B cell (primary cell): ENCODE results near the gene FAR2. TPM values are rescaled to one million over a fixed set of nuclear protein-coding genes. Genes with fewer than 3 reads are reported as not detected.

Experiments used
- ATAC-seq: fragments of 200-7000 bp; cut with Tn5 transposase; one replicate; pipeline ENCODE4 v1.10.0; 2021; ENCODE audit warnings: low read depth, mild to moderate bottlenecking, moderate number of reproducible peaks, moderate library complexity
- CTCF ChIA-PET: fragments of 350-600 bp; sonication (Branson Sonifier 250); formaldehyde crosslinking; loops from one replicate; lab custom pipeline; 2021; ENCODE audit warnings: antibody characterized with exemption, inconsistent platforms; lab: Charles Lee
- POLR2A ChIA-PET: fragments of 350-600 bp; sonication (Branson Sonifier 250); formaldehyde crosslinking; loops from one replicate; lab custom pipeline; 2021; ENCODE audit warnings: antibody characterized with exemption; lab: Charles Lee
- DNase-seq: peaks from one replicate; pipeline ENCODE4 v3.0.0; 2013
- H2AFZ ChIP-seq: 2 replicates; pipeline ENCODE4 v1.6.1; 2012; ENCODE audit warnings: mild to moderate bottlenecking, low read depth, low read length; ENCODE audit not compliant: insufficient read depth, poor library complexity, severe bottlenecking
- H3K27ac ChIP-seq, 2 donors: 1 replicate in 1 of 2; 2 replicates in 1 of 2; pipeline ENCODE4 v1.5.1; 2012 to 2013; ENCODE audit warnings: low read length in 2 of 2, mild to moderate bottlenecking in 2 of 2, moderate library complexity in 1 of 2
- H3K27me3 ChIP-seq, 4 experiments: fragments of 200-600 bp in 1 of 4; sonication (generic) in 1 of 4; replicated peaks in 1 of 4; 1 replicate in 2 of 4; 2 replicates in 2 of 4; pipeline versions ENCODE4 v1.6.1 to v1.7.0; 2013 to 2016; ENCODE audit warnings: low read length in 3 of 4, mild to moderate bottlenecking in 2 of 4, mixed read lengths in 1 of 4, moderate library complexity in 1 of 4; ENCODE audit not compliant: insufficient read depth in 4 of 4, control insufficient read depth in 3 of 4; ENCODE audit errors: control extremely low read depth in 1 of 4
- H3K36me3 ChIP-seq, 2 experiments: replicated peaks in 1 of 2; 1 replicate in 1 of 2; 2 replicates in 1 of 2; pipeline versions ENCODE4 v1.6.1 to v1.7.1; 2013; ENCODE audit warnings: low read length in 1 of 2; ENCODE audit not compliant: insufficient read depth in 2 of 2, control insufficient read depth in 1 of 2; ENCODE audit errors: control extremely low read depth in 1 of 2, extremely low read depth in 1 of 2
- H3K4me1 ChIP-seq, 2 donors: fragments of 200-600 bp in 1 of 2; sonication (generic) in 1 of 2; 1 replicate in 1 of 2; 2 replicates in 1 of 2; pipeline versions ENCODE4 v1.5.1 to v1.6.1; 2013 to 2017; ENCODE audit warnings: low read length in 2 of 2; ENCODE audit not compliant: control insufficient read depth in 2 of 2, insufficient read depth in 2 of 2
- H3K4me2 ChIP-seq: replicated peaks from 2 replicates; pipeline ENCODE3; 2012; ENCODE audit warnings: mild to moderate bottlenecking, low read depth, low read length; ENCODE audit not compliant: poor library complexity, severe bottlenecking
- H3K4me3 ChIP-seq, 5 experiments: fragments of 200-600 bp in 1 of 5; sonication (generic) in 1 of 5; 1 replicate in 3 of 5; 2 replicates in 2 of 5; pipeline versions ENCODE4 v1.5.1 to v1.7.0; 2011 to 2016; ENCODE audit warnings: low read length in 4 of 5, mild to moderate bottlenecking in 4 of 5, low read depth in 2 of 5, control low read depth in 1 of 5, moderate library complexity in 1 of 5; ENCODE audit not compliant: insufficient read depth in 1 of 5; ENCODE audit errors: control extremely low read depth in 1 of 5, extremely low read depth in 1 of 5
- H3K79me2 ChIP-seq: fragments of 200-600 bp; sonication (generic); one replicate; pipeline ENCODE4 v1.6.0; 2016; ENCODE audit warnings: low read length; ENCODE audit not compliant: control insufficient read depth, insufficient read depth
- H3K9ac ChIP-seq: fragments of 200-600 bp; sonication (generic); 2 replicates; pipeline ENCODE4 v1.6.1; 2017; ENCODE audit warnings: mild to moderate bottlenecking, low read length, moderate library complexity
- H3K9me3 ChIP-seq, 3 donors: one replicate each; pipeline versions ENCODE4 v1.6.1 to v1.7.1; 2013; ENCODE audit warnings: low read length in 2 of 3; ENCODE audit not compliant: control insufficient read depth in 2 of 3, insufficient read depth in 1 of 3; ENCODE audit errors: control extremely low read depth in 1 of 3
- H4K20me1 ChIP-seq: 2 replicates; pipeline ENCODE4 v1.6.0; 2012; ENCODE audit warnings: mild to moderate bottlenecking, low read length; ENCODE audit not compliant: insufficient read depth, control insufficient read depth, poor library complexity, severe bottlenecking
- H3K27ac Mint-ChIP-seq: one replicate; pipeline ENCODE4 v1.8.0; 2021; ENCODE audit warnings: mixed read lengths
- H3K27me3 Mint-ChIP-seq: one replicate; pipeline ENCODE4 v1.8.0; 2021; ENCODE audit warnings: mixed read lengths
- H3K4me1 Mint-ChIP-seq: one replicate; pipeline ENCODE4 v1.8.0; 2021; ENCODE audit warnings: mixed read lengths
- H3K4me3 Mint-ChIP-seq: one replicate; pipeline ENCODE4 v1.8.0; 2021; ENCODE audit warnings: mixed read lengths
- H3K9me3 Mint-ChIP-seq: one replicate; pipeline ENCODE4 v1.8.0; 2022; ENCODE audit warnings: mixed read lengths; ENCODE audit not compliant: insufficient read depth
- EZH2 ChIP-seq: IDR thresholded peaks from 2 replicates; pipeline ENCODE4 v1.6.1; 2012; ENCODE audit warnings: borderline replicate concordance, low read depth, mild to moderate bottlenecking, moderate library complexity, low read length; ENCODE audit not compliant: insufficient read depth, poor library complexity, severe bottlenecking
- WGBS: methylation state at CpG from one replicate; pipeline ENCODE4 v1.1.5; 2013; ENCODE audit warnings: missing lambda C conversion rate; ENCODE audit not compliant: insufficient coverage; 5-methylcytosine and 5-hydroxymethylcytosine counted together
- intact Hi-C: fragments of 100-400 bp; cut with micrococcal nuclease; formaldehyde crosslinking; loops from one replicate; pipeline ENCODE4 v1.10.0; 2022
- polyA plus RNA-seq: library from polyadenylated mRNA; depleted of rRNA; stranded (reverse); fragments of >200 nt; gene quantifications from 2 replicates; pipeline ENCODE4 v1.2.3, GENCODE V29; 2012
- total RNA-seq, 2 donors: library from RNA; stranded (reverse); fragments of 120-200 nt in 1 of 2; gene quantifications; 1 replicate in 1 of 2; 2 replicates in 1 of 2; pipeline versions ENCODE4 v1.2.3 to v1.2.4, GENCODE V29; 2013 to 2022
- TF ChIP-seq, protein P1 (sequence below): fragments of 200-600 bp; IDR thresholded peaks from one replicate; pipeline ENCODE4 v1.8.0; 2022; ENCODE audit warnings: antibody characterized with exemption, mild to moderate bottlenecking

FAR2 gene
- total and polyA plus RNA-seq, 2 donors (not counting 1 experiment from before 2014, with no cell fraction given): 0.39 TPM; not detected in 1

DNA sequence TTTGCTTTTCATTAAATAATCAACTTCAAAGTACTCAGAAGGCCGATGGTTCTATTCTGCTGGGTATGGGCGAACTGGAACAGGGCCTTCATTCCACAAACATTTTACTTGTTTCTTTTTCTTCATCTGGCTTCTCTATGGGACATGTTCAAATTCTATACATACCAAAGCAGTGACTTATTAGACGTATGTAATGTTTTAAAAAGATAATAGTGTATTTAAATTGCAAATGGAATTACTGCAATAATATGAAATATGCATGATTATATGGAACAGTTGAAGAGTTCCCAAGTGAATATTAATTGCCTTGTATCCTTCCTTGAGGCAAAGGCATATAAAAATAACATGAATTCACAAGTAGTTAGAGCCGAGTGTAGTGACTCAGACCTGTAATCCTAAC lies 75.5 kb downstream of the FAR2 start:
- intact Hi-C loops: no loop called here
- TF ChIP-seq EZH2: no peak
- TF ChIP-seq, protein P1, sequence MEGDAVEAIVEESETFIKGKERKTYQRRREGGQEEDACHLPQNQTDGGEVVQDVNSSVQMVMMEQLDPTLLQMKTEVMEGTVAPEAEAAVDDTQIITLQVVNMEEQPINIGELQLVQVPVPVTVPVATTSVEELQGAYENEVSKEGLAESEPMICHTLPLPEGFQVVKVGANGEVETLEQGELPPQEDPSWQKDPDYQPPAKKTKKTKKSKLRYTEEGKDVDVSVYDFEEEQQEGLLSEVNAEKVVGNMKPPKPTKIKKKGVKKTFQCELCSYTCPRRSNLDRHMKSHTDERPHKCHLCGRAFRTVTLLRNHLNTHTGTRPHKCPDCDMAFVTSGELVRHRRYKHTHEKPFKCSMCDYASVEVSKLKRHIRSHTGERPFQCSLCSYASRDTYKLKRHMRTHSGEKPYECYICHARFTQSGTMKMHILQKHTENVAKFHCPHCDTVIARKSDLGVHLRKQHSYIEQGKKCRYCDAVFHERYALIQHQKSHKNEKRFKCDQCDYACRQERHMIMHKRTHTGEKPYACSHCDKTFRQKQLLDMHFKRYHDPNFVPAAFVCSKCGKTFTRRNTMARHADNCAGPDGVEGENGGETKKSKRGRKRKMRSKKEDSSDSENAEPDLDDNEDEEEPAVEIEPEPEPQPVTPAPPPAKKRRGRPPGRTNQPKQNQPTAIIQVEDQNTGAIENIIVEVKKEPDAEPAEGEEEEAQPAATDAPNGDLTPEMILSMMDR: no peak
- Histone ChIP-seq H3K9me3 (peaks cover 0 to 5% (median 0%) of the 10 kb centered on the region in 3 donors), H4K20me1 (no peaks in the 10 kb centered on the region), H3K9ac (no peak overlapping the region), H2AFZ (no peak overlapping the region), H3K4me3 (no peak overlapping the region), H3K79me2 (no peaks in the 10 kb centered on the region), H3K4me1 (no peaks in the 10 kb centered on the region), H3K27me3 (no peaks in the 10 kb centered on the region), H3K4me2 (no peak overlapping the region), H3K36me3 (no peaks in the 10 kb centered on the region), H3K27ac (no peak overlapping the region)
- CTCF ChIA-PET: no interaction called here
- H3K27ac Mint-ChIP-seq: no peak overlapping the region
- ATAC-seq (no peak), DNase-seq (no peak)
- H3K9me3 Mint-ChIP-seq: peaks cover 4% of the 10 kb centered on the region
- H3K4me1 Mint-ChIP-seq: no peaks in the 10 kb centered on the region
- WGBS: 86% methylated on average over 1 of the region's 4 CpGs
- POLR2A ChIA-PET: no interaction called here
- H3K4me3 Mint-ChIP-seq: no peak overlapping the region
- H3K27me3 Mint-ChIP-seq: no peaks in the 10 kb centered on the region

DNA sequence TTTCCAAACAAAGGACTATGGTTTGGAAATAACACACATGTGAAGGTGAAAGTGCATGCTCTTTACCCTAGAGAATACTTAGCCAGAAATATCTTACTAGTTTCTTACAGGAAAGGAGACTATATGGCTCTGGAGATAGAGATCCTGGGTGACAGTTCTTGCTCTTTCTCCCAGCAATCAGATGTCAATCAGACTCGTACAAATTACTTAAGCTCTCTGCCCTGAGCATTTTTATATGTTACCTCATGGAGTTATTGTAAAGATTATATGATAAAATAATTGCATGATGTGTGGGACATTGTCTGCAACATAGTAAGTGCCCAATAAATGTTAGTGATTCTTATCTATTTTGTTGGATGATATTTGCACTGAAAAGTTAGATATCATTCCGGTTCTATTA lies 76.8 kb downstream of the FAR2 start:
- ChIA-PET CTCF (no interaction called here), POLR2A (no interaction called here)
- Histone ChIP-seq H3K4me1 (no peaks in the 10 kb centered on the region), H3K27me3 (no peaks in the 10 kb centered on the region), H3K36me3 (no peaks in the 10 kb centered on the region), H4K20me1 (no peaks in the 10 kb centered on the region), H3K79me2 (no peaks in the 10 kb centered on the region), H3K4me2 (no peak overlapping the region), H2AFZ (no peak overlapping the region), H3K9me3 (peaks cover 0 to 4% (median 0%) of the 10 kb centered on the region in 3 donors), H3K4me3 (no peak overlapping the region), H3K27ac (no peak overlapping the region), H3K9ac (no peak overlapping the region)
- WGBS: no CpG with 5 or more reads among the region's 2 CpGs
- ATAC-seq: no peak
- no peaks in the 10 kb centered on the region for H3K4me1 Mint-ChIP-seq
- no peak overlapping the region for H3K4me3 Mint-ChIP-seq
- peaks cover 4% of the 10 kb centered on the region for H3K9me3 Mint-ChIP-seq
- H3K27ac Mint-ChIP-seq: no peak overlapping the region
- intact Hi-C loops: no loop called here
- no peak for DNase-seq
- TF ChIP-seq EZH2: no peak
- TF ChIP-seq, protein P1: no peak
- H3K27me3 Mint-ChIP-seq: no peaks in the 10 kb centered on the region
